ENCODE data around the gene KRT33A. TPM values are rescaled to one million over a fixed set of nuclear protein-coding genes. Genes with fewer than 3 reads are reported as not detected.
A peak's percentile ranks its signal among the peaks of the same experiment; 100 is the strongest.

Gene KRT33A
- total and polyA plus RNA-seq, 2 experiments from 2014 or later, result not detected

GRCh38 chr17:41326173-41327145 lies 24.2 kb downstream of the KRT33A start:
- no peak for TF ChIP-seq CTCF (IDR thresholded peaks at IDR 0.05; ENCODE audit: low read depth, low read length)
- Histone ChIP-seq H3K9me3 (ENCODE audit: low read depth) (no peaks in the 10 kb centered on the region), H3K27ac (no peak overlapping the region), H3K27me3 (no peaks in the 10 kb centered on the region), H3K4me3 (no peak overlapping the region), H3K36me3 (no peaks in the 10 kb centered on the region), H3K4me1 (ENCODE audit: low read depth) (no peaks in the 10 kb centered on the region)
- DNase-seq (ENCODE audit: low read depth in 1 of 2, low spot score in 1 of 2), result no peak

- DNase-seq (ENCODE audit: low read depth in 1 of 2, low spot score in 1 of 2), result no peak
- TF ChIP-seq CTCF (IDR thresholded peaks at IDR 0.05; ENCODE audit: low read depth, low read length), result no peak
- no peaks in the 10 kb centered on the region for H3K9me3 ChIP-seq (ENCODE audit: low read depth)
- H3K4me3 ChIP-seq, result no peak overlapping the region
- no peak overlapping the region for H3K27ac ChIP-seq
- H3K27me3 ChIP-seq, result no peaks in the 10 kb centered on the region
- H3K4me1 ChIP-seq (ENCODE audit: low read depth), result no peaks in the 10 kb centered on the region
- no peaks in the 10 kb centered on the region for H3K36me3 ChIP-seq
These were observed 25.0 kb downstream of the KRT33A start for GRCh38 chr17:41325611-41326010.

- H3K27me3 ChIP-seq, result no peaks in the 10 kb centered on the region
- no peaks in the 10 kb centered on the region for H3K9me3 ChIP-seq (ENCODE audit: low read depth)
- H3K27ac ChIP-seq, result no peak overlapping the region
- H3K36me3 ChIP-seq, result no peaks in the 10 kb centered on the region
- no peak overlapping the region for H3K4me3 ChIP-seq
- no peak for DNase-seq (ENCODE audit: low read depth in 1 of 2, low spot score in 1 of 2)
- no peaks in the 10 kb centered on the region for H3K4me1 ChIP-seq (ENCODE audit: low read depth)
- TF ChIP-seq CTCF (IDR thresholded peaks at IDR 0.05; ENCODE audit: low read depth, low read length), result no peak
These were observed 25.5 kb downstream of the KRT33A start for GRCh38 chr17:41325126-41325525.

- peak in 1 of 2 donors; percentile 39 for DNase-seq (ENCODE audit: low read depth in 1 of 2, low spot score in 1 of 2)
- H3K36me3 ChIP-seq, result no peaks in the 10 kb centered on the region
- H3K4me3 ChIP-seq, result no peak overlapping the region
- H3K4me1 ChIP-seq (ENCODE audit: low read depth), result no peaks in the 10 kb centered on the region
- no peak for TF ChIP-seq CTCF (IDR thresholded peaks at IDR 0.05; ENCODE audit: low read depth, low read length)
- no peak overlapping the region for H3K27ac ChIP-seq
- H3K27me3 ChIP-seq, result no peaks in the 10 kb centered on the region
- no peaks in the 10 kb centered on the region for H3K9me3 ChIP-seq (ENCODE audit: low read depth)
These were observed 26.2 kb downstream of the KRT33A start for GRCh38 chr17:41324180-41325075.

Measured in cardiac muscle cell (in vitro differentiated cells and primary cell).